ENCODE data around the gene EIF4E.

- TF ChIP-seq, protein P1, sequence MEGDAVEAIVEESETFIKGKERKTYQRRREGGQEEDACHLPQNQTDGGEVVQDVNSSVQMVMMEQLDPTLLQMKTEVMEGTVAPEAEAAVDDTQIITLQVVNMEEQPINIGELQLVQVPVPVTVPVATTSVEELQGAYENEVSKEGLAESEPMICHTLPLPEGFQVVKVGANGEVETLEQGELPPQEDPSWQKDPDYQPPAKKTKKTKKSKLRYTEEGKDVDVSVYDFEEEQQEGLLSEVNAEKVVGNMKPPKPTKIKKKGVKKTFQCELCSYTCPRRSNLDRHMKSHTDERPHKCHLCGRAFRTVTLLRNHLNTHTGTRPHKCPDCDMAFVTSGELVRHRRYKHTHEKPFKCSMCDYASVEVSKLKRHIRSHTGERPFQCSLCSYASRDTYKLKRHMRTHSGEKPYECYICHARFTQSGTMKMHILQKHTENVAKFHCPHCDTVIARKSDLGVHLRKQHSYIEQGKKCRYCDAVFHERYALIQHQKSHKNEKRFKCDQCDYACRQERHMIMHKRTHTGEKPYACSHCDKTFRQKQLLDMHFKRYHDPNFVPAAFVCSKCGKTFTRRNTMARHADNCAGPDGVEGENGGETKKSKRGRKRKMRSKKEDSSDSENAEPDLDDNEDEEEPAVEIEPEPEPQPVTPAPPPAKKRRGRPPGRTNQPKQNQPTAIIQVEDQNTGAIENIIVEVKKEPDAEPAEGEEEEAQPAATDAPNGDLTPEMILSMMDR (IDR thresholded peaks at IDR 0.05; ENCODE audit: poor library complexity, severe bottlenecking): no peak
- TF ChIP-seq EZH2 (IDR thresholded peaks at IDR 0.05; ENCODE audit: borderline replicate concordance, insufficient read depth, low read length, poor library complexity, severe bottlenecking) (no peak), TAF1 (IDR thresholded peaks at IDR 0.05; ENCODE audit: low read depth) (no peak), EP300 (conservative IDR thresholded peaks at IDR 0.05; ENCODE audit: poor library complexity, severe bottlenecking) (no peak), RAD21 (conservative IDR thresholded peaks at IDR 0.05) (no peak)
- TF ChIP-seq, protein P2, sequence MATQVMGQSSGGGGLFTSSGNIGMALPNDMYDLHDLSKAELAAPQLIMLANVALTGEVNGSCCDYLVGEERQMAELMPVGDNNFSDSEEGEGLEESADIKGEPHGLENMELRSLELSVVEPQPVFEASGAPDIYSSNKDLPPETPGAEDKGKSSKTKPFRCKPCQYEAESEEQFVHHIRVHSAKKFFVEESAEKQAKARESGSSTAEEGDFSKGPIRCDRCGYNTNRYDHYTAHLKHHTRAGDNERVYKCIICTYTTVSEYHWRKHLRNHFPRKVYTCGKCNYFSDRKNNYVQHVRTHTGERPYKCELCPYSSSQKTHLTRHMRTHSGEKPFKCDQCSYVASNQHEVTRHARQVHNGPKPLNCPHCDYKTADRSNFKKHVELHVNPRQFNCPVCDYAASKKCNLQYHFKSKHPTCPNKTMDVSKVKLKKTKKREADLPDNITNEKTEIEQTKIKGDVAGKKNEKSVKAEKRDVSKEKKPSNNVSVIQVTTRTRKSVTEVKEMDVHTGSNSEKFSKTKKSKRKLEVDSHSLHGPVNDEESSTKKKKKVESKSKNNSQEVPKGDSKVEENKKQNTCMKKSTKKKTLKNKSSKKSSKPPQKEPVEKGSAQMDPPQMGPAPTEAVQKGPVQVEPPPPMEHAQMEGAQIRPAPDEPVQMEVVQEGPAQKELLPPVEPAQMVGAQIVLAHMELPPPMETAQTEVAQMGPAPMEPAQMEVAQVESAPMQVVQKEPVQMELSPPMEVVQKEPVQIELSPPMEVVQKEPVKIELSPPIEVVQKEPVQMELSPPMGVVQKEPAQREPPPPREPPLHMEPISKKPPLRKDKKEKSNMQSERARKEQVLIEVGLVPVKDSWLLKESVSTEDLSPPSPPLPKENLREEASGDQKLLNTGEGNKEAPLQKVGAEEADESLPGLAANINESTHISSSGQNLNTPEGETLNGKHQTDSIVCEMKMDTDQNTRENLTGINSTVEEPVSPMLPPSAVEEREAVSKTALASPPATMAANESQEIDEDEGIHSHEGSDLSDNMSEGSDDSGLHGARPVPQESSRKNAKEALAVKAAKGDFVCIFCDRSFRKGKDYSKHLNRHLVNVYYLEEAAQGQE (IDR thresholded peaks at IDR 0.05; ENCODE audit: borderline replicate concordance): no peak
Measured at GRCh38 chr4:98862371-98862770, 66.6 kb downstream of the EIF4E start.
